ENCODE results near the gene CNNM3.

Gene CNNM3

GRCh38 chr2:96867756-96868554 lies 51.9 kb downstream of the CNNM3 start (continued):
- TF ChIP-seq ZNF510 (tag by site-specific recombination; IDR thresholded peaks at IDR 0.05; ENCODE audit: insufficient replicate concordance) (no peak), HOXC10 (CRISPR knock-in tag; IDR thresholded peaks at IDR 0.05) (no peak), ZBTB10 (tag by site-specific recombination; IDR thresholded peaks at IDR 0.05) (no peak), ZNF645 (tag by site-specific recombination; IDR thresholded peaks at IDR 0.05) (no peak)

DNA sequence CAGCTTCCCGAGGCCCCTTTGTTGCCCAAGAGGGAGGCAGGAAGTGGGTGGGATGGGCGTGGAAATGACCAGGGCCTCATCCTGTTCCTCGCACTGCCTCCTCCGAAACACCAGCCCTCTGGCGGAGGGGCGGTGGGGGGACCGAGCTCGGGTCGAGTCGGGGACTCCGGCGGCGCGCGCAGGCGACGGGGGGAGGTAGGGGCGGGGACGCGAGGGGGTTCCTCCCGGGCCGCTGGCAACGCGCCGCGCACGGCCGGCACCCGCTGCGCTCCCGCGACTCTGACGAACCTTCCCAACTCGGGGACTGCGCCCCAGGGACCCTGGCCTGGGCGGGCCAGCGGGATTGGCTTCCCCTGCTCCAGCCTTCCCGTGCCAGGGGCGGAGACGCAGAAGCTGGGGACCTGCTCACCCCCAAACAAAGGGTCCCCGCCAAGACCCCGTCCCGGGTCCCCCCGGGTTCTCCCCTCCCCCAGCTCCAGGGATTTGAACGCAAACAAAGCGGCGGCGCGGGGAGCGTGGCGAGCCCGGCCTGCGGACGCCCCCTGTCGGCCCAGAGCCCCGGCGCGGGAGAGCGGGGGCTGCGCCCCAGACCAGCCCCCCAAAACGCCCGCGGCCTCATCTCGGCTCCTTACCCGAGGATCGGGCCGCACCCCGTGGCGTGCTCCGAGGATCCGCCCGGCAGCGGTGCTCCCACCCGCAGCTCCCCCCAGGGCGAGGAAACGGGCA lies 52.6 kb downstream of the CNNM3 start:
- H3K27ac ChIP-seq (ENCODE audit: extremely low read depth, low read depth, low read length) = peak overlapping the region; percentile 93
- H3K9me3 ChIP-seq (ENCODE audit: control insufficient read depth, insufficient read depth, low read depth, low read length) = no peaks in the 10 kb centered on the region
- peak overlapping the region; percentile 87 for H3K4me3 ChIP-seq (ENCODE audit: low read depth, low read length)
- CTCF ChIA-PET = interaction anchor here (0.6 to 3.9 kb wide), 12 partner anchors 11 to 244 kb away, joined by 3 to 33 read pairs (median 3); partner anchors contain the start of genes ANKRD36 and ANKRD39
- H3K4me1 ChIP-seq (ENCODE audit: control insufficient read depth, insufficient read depth, low read length) = peaks cover 3% of the 10 kb centered on the region; the same call in 1 of the 2 replicates
- H3K36me3 ChIP-seq (ENCODE audit: control insufficient read depth in 2 of 2, insufficient read depth in 1 of 2, low read length in 2 of 2) = peaks cover 0 to 40% of the 10 kb centered on the region in 2 experiments; a peak in 1 of 3 replicates
- POLR2A ChIA-PET = interaction anchor here (0.6 to 3.7 kb wide), 11 partner anchors 8 to 769 kb away, joined by 3 to 39 read pairs (median 4); partner anchors contain the start of genes ANKRD36, ANKRD39 and CNNM3
- TF ChIP-seq ZNF426 (tag by site-specific recombination; IDR thresholded peaks at IDR 0.05) (no peak), ZNF324 (tag by site-specific recombination; IDR thresholded peaks at IDR 0.05) (no peak), HOXA7 (CRISPR knock-in tag; IDR thresholded peaks at IDR 0.05; ENCODE audit: borderline replicate concordance) (no peak), ZNF169 (tag by site-specific recombination; IDR thresholded peaks at IDR 0.05) (no peak), ZBTB26 (tag by site-specific recombination; optimal IDR thresholded peaks at IDR 0.05) (peak; percentile 74), ZNF16 (tag by site-specific recombination; IDR thresholded peaks at IDR 0.05; ENCODE audit: low read depth) (no peak), ZNF23 (tag by site-specific recombination; IDR thresholded peaks at IDR 0.05; ENCODE audit: borderline replicate concordance) (no peak), ZNF239 (tag by site-specific recombination; IDR thresholded peaks at IDR 0.05) (no peak), ZNF677 (tag by site-specific recombination; IDR thresholded peaks at IDR 0.05) (no peak), GLI2 (tag by site-specific recombination; IDR thresholded peaks at IDR 0.05; ENCODE audit: borderline replicate concordance, low read depth) (no peak), YY1 (tag by site-specific recombination; IDR thresholded peaks at IDR 0.05) (no peak), SALL2 (tag by site-specific recombination; IDR thresholded peaks at IDR 0.05; ENCODE audit: borderline replicate concordance) (no peak), IKZF3 (tag by site-specific recombination; IDR thresholded peaks at IDR 0.05) (0 out of 2 replicates have a peak, but pooled peaks have one; percentile 45), ZSCAN16 (tag by site-specific recombination; IDR thresholded peaks at IDR 0.05) (no peak), ZFP3 (tag by site-specific recombination; IDR thresholded peaks at IDR 0.05; ENCODE audit: low read depth) (no peak), TSHZ1 (tag by site-specific recombination; IDR thresholded peaks at IDR 0.05; ENCODE audit: borderline replicate concordance) (no peak), SP7 (tag by site-specific recombination; IDR thresholded peaks at IDR 0.05) (peak; percentile 33; the same call in 1 of the 2 replicates), ZNF132 (tag by site-specific recombination; IDR thresholded peaks at IDR 0.05; ENCODE audit: borderline replicate concordance) (no peak), HOXD13 (CRISPR knock-in tag; IDR thresholded peaks at IDR 0.05; ENCODE audit: borderline replicate concordance) (no peak)
- TF ChIP-seq, protein P1, sequence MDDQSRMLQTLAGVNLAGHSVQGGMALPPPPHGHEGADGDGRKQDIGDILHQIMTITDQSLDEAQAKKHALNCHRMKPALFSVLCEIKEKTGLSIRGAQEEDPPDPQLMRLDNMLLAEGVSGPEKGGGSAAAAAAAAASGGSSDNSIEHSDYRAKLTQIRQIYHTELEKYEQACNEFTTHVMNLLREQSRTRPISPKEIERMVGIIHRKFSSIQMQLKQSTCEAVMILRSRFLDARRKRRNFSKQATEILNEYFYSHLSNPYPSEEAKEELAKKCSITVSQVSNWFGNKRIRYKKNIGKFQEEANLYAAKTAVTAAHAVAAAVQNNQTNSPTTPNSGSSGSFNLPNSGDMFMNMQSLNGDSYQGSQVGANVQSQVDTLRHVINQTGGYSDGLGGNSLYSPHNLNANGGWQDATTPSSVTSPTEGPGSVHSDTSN (CRISPR knock-in tag; IDR thresholded peaks at IDR 0.05) = no peak; the same call in 1 of the 2 replicates
